ENCODE data around the gene MRPS6.

MRPS6 gene

GRCh38 chr21:34100337-34100736 is 27.0 kb downstream of the MRPS6 start:
- DNase-seq (ENCODE audit: low read depth in 2 of 2) = no peak

- DNase-seq (ENCODE audit: low read depth in 2 of 2) = no peak
Observed at GRCh38 chr21:34100790-34101189, 27.4 kb downstream of the MRPS6 start.

GRCh38 chr21:34105947-34106541 is 32.7 kb downstream of the MRPS6 start:
- no peak for DNase-seq (ENCODE audit: low read depth in 2 of 2)

GRCh38 chr21:34107606-34108005 is 34.2 kb downstream of the MRPS6 start:
- no peak for DNase-seq (ENCODE audit: low read depth in 2 of 2)

- DNase-seq (ENCODE audit: low read depth in 2 of 2) = no peak
Observed at GRCh38 chr21:34109075-34109474, 35.7 kb downstream of the MRPS6 start.

GRCh38 chr21:34110594-34111202 is 37.3 kb downstream of the MRPS6 start:
- DNase-seq (ENCODE audit: low read depth in 2 of 2) = no peak

- no peak for DNase-seq (ENCODE audit: low read depth in 2 of 2)
Observed at GRCh38 chr21:34112316-34113033, 39.1 kb downstream of the MRPS6 start.

- no peak for DNase-seq (ENCODE audit: low read depth in 2 of 2)
Observed at GRCh38 chr21:34113842-34114241, 40.5 kb downstream of the MRPS6 start.

GRCh38 chr21:34115160-34115559 is 41.8 kb downstream of the MRPS6 start:
- DNase-seq (ENCODE audit: low read depth in 2 of 2) = no peak

GRCh38 chr21:34116569-34116968 is 43.2 kb downstream of the MRPS6 start:
- no peak for DNase-seq (ENCODE audit: low read depth in 2 of 2)

GRCh38 chr21:34120867-34121266 is 47.5 kb downstream of the MRPS6 start:
- DNase-seq (ENCODE audit: low read depth in 2 of 2) = no peak

GRCh38 chr21:34122047-34122446 is 48.7 kb downstream of the MRPS6 start:
- no peak for DNase-seq (ENCODE audit: low read depth in 2 of 2)

- no peak for DNase-seq (ENCODE audit: low read depth in 2 of 2)
Observed at GRCh38 chr21:34123609-34124008, 50.2 kb downstream of the MRPS6 start.

GRCh38 chr21:34126269-34126668 is 52.9 kb downstream of the MRPS6 start:
- no peak for DNase-seq (ENCODE audit: low read depth in 2 of 2)

- no peak for DNase-seq (ENCODE audit: low read depth in 2 of 2)
Observed at GRCh38 chr21:34126691-34127090, 53.3 kb downstream of the MRPS6 start.

GRCh38 chr21:34128124-34128523 is 54.7 kb downstream of the MRPS6 start:
- no peak for DNase-seq (ENCODE audit: low read depth in 2 of 2)

GRCh38 chr21:34128674-34129038 is 55.3 kb downstream of the MRPS6 start:
- no peak for DNase-seq (ENCODE audit: low read depth in 2 of 2)

- peak; percentile 54 for DNase-seq (ENCODE audit: low read depth in 2 of 2)
Observed at GRCh38 chr21:34129039-34129891, 55.9 kb downstream of the MRPS6 start.

- DNase-seq (ENCODE audit: low read depth in 2 of 2) = no peak
Observed at GRCh38 chr21:34129901-34130715, 56.7 kb downstream of the MRPS6 start.

GRCh38 chr21:34130716-34130985 is 57.3 kb downstream of the MRPS6 start:
- DNase-seq (ENCODE audit: low read depth in 2 of 2) = no peak

- no peak for DNase-seq (ENCODE audit: low read depth in 2 of 2)
Observed at GRCh38 chr21:34131586-34131985, 58.2 kb downstream of the MRPS6 start.

GRCh38 chr21:34132202-34132601 is 58.8 kb downstream of the MRPS6 start:
- DNase-seq (ENCODE audit: low read depth in 2 of 2) = no peak
